H9 (cell line): ENCODE data around the gene MAP3K8. TPM values are rescaled to one million over a fixed set of nuclear protein-coding genes. Genes with fewer than 3 reads are reported as not detected.

Experiments
- DNase-seq: peaks from one replicate; pipeline ENCODE4 v3.0.0-alpha.2; 2017
- H2AFZ ChIP-seq: one replicate; pipeline ENCODE4 v1.6.1; 2013; ENCODE audit warnings: mild to moderate bottlenecking, low read length, control low read depth, moderate library complexity
- H2AK5ac ChIP-seq: 2 replicates; pipeline ENCODE4 v1.6.1; 2013; ENCODE audit warnings: low read length, control low read depth, mixed read lengths; ENCODE audit not compliant: insufficient read length
- H2BK120ac ChIP-seq: one replicate; pipeline ENCODE4 v1.6.1; 2013; ENCODE audit warnings: low read depth, mild to moderate bottlenecking, low read length, control low read depth, inconsistent platforms; ENCODE audit not compliant: poor library complexity, severe bottlenecking
- H2BK12ac ChIP-seq: 2 replicates; pipeline ENCODE4 v1.6.1; 2013; ENCODE audit warnings: low read length, control low read depth, mixed read lengths, low read depth; ENCODE audit not compliant: insufficient read length
- H2BK15ac ChIP-seq: 2 replicates; pipeline ENCODE4 v1.6.1; 2013; ENCODE audit warnings: low read depth, low read length, control low read depth
- H2BK20ac ChIP-seq: one replicate; pipeline ENCODE4 v1.6.1; 2013; ENCODE audit warnings: low read depth, mild to moderate bottlenecking, low read length, control low read depth, inconsistent platforms; ENCODE audit not compliant: poor library complexity, severe bottlenecking
- H2BK5ac ChIP-seq: 2 replicates; pipeline ENCODE4 v1.6.1; 2013; ENCODE audit warnings: low read length, control low read depth, mixed read lengths; ENCODE audit not compliant: insufficient read length
- H3K14ac ChIP-seq: 2 replicates; pipeline ENCODE4 v1.6.1; 2013; ENCODE audit warnings: low read length, control low read depth; ENCODE audit not compliant: insufficient read depth
- H3K18ac ChIP-seq: 2 replicates; pipeline ENCODE4 v1.6.1; 2013; ENCODE audit warnings: low read depth, mild to moderate bottlenecking, mixed read lengths, low read length, control low read depth; ENCODE audit not compliant: insufficient read length
- H3K23ac ChIP-seq: 2 replicates; pipeline ENCODE4 v1.6.1; 2013; ENCODE audit warnings: low read length, control low read depth, mixed read lengths, low read depth; ENCODE audit not compliant: insufficient read length
- H3K23me2 ChIP-seq: 2 replicates; pipeline ENCODE4 v1.6.1; 2013; ENCODE audit warnings: low read depth, mild to moderate bottlenecking, mixed read lengths, low read length, control low read depth; ENCODE audit not compliant: insufficient read length, poor library complexity, severe bottlenecking
- H3K27ac ChIP-seq: 2 replicates; pipeline ENCODE4 v1.5.1; 2013; ENCODE audit warnings: low read length, control low read depth, mixed read lengths, low read depth; ENCODE audit not compliant: insufficient read length
- H3K27me3 ChIP-seq: 2 replicates; pipeline ENCODE4 v1.6.1; 2013; ENCODE audit warnings: low read length, control low read depth, inconsistent platforms; ENCODE audit not compliant: insufficient read depth
- H3K4ac ChIP-seq: 2 replicates; pipeline ENCODE4 v1.6.1; 2013; ENCODE audit warnings: low read depth, mild to moderate bottlenecking, control low read depth, inconsistent platforms, low read length, moderate library complexity
- H3K4me1 ChIP-seq: 2 replicates; pipeline ENCODE4 v1.6.1; 2013; ENCODE audit warnings: low read length, control low read depth, inconsistent platforms; ENCODE audit not compliant: insufficient read depth
- H3K4me2 ChIP-seq: 2 replicates; pipeline ENCODE4 v1.6.1; 2013; ENCODE audit warnings: low read length, control low read depth, mixed read lengths; ENCODE audit not compliant: insufficient read length, insufficient read depth
- H3K56ac ChIP-seq: 2 replicates; pipeline ENCODE4 v1.6.1; 2013; ENCODE audit warnings: low read depth, mild to moderate bottlenecking, mixed read lengths, low read length, control low read depth; ENCODE audit not compliant: insufficient read length
- H3K79me1 ChIP-seq: 2 replicates; pipeline ENCODE4 v1.6.1; 2013; ENCODE audit warnings: low read depth, mild to moderate bottlenecking, moderate library complexity, low read length, control low read depth, inconsistent platforms; ENCODE audit not compliant: insufficient read depth, poor library complexity, severe bottlenecking
- H3K79me2 ChIP-seq: 2 replicates; pipeline ENCODE4 v1.6.1; 2013; ENCODE audit warnings: low read length, control low read depth, inconsistent platforms; ENCODE audit not compliant: insufficient read depth
- H3K9ac ChIP-seq: 2 replicates; pipeline ENCODE4 v1.6.1; 2013; ENCODE audit warnings: low read length, control low read depth, mixed read lengths; ENCODE audit not compliant: insufficient read length; ENCODE audit errors: extremely low read depth
- H3K9me3 ChIP-seq: one replicate; pipeline ENCODE4 v1.6.1; 2013; ENCODE audit warnings: low read depth, low read length, inconsistent platforms; ENCODE audit not compliant: control insufficient read depth
- H3T11ph ChIP-seq: one replicate; pipeline ENCODE4 v1.6.1; 2013; ENCODE audit warnings: mild to moderate bottlenecking, low read length, control low read depth, inconsistent platforms
- H4K20me1 ChIP-seq: one replicate; pipeline ENCODE4 v1.6.1; 2013; ENCODE audit not compliant: control insufficient read depth, insufficient read length, insufficient read depth
- H4K5ac ChIP-seq: 2 replicates; pipeline ENCODE4 v1.6.1; 2013; ENCODE audit warnings: low read depth, mild to moderate bottlenecking, mixed read lengths, low read length, control low read depth; ENCODE audit not compliant: insufficient read length
- H4K8ac ChIP-seq: replicated peaks from 2 replicates; pipeline ENCODE4 v1.6.1; 2013; ENCODE audit warnings: low read length, control low read depth, mixed read lengths, low read depth; ENCODE audit not compliant: insufficient read length
- H4K91ac ChIP-seq: 2 replicates; pipeline ENCODE4 v1.6.1; 2013; ENCODE audit warnings: low read depth, mild to moderate bottlenecking, moderate library complexity, mixed read lengths, low read length, control low read depth; ENCODE audit not compliant: insufficient read length
- H3K27ac Mint-ChIP-seq, 3 experiments: 2 replicates in 2 of 3; 3 replicates in 1 of 3; pipeline ENCODE4 v1.8.0; 2020 to 2021; ENCODE audit warnings: mixed read lengths in 3 of 3, mild to moderate bottlenecking in 1 of 3, moderate library complexity in 1 of 3
- H3K27me3 Mint-ChIP-seq: 2 replicates; pipeline ENCODE4 v1.8.0; 2021; ENCODE audit warnings: low read depth, mild to moderate bottlenecking, moderate library complexity, mixed read lengths
- H3K36me3 Mint-ChIP-seq, 3 experiments: 2 replicates in 2 of 3; 3 replicates in 1 of 3; pipeline ENCODE4 v1.8.0; 2020 to 2021; ENCODE audit warnings: low read depth in 3 of 3, mixed read lengths in 3 of 3; ENCODE audit not compliant: insufficient read depth in 1 of 3
- H3K4me1 Mint-ChIP-seq, 2 experiments: 2 replicates each; pipeline ENCODE4 v1.8.0; 2020; ENCODE audit warnings: mixed read lengths in 2 of 2
- H3K4me3 Mint-ChIP-seq, 2 experiments: 2 replicates in 1 of 2; 3 replicates in 1 of 2; pipeline ENCODE4 v1.8.0; 2020 to 2021; ENCODE audit warnings: mild to moderate bottlenecking in 2 of 2, mixed read lengths in 2 of 2, moderate library complexity in 1 of 2
- H3K9me3 Mint-ChIP-seq, 2 experiments: 2 replicates in 1 of 2; 3 replicates in 1 of 2; pipeline ENCODE4 v1.8.0; 2020; ENCODE audit warnings: mild to moderate bottlenecking in 2 of 2, mixed read lengths in 2 of 2, moderate library complexity in 1 of 2
- WGBS: extraction: QIAGEN DNeasy Blood & Tissue Kit; methylation state at CpG from one replicate; pipeline ENCODE4 v1.1.7; 2013; ENCODE audit warnings: missing lambda C conversion rate, low lambda C conversion rate, mixed read lengths; ENCODE audit not compliant: insufficient read length; ENCODE audit errors: extremely low coverage; 5-methylcytosine and 5-hydroxymethylcytosine counted together
- total RNA-seq: library from RNA; stranded (reverse); gene quantifications from 2 replicates; pipeline ENCODE4 v1.2.1, GENCODE V29; 2021
- TF ChIP-seq, protein P1 (sequence below): fragments of 200-600 bp; sonication (generic); conservative IDR thresholded peaks from 3 replicates; pipeline ENCODE4 v1.8.0; 2021; ENCODE audit warnings: antibody characterized with exemption, mild to moderate bottlenecking

MAP3K8 gene
- total RNA-seq, 1 experiment from 2014 or later, result 3.5 TPM

GRCh38 chr10:30466445-30466844, 32.5 kb downstream of the MAP3K8 start:
- Histone ChIP-seq H3K4ac (no peak overlapping the region), H3K27ac (no peak overlapping the region), H4K8ac (no peak overlapping the region), H2BK5ac (no peak overlapping the region), H3K79me1 (no peaks in the 10 kb centered on the region), H3K9me3 (no peaks in the 10 kb centered on the region), H3K23me2 (no peaks in the 10 kb centered on the region), H2BK15ac (no peak overlapping the region), H3K27me3 (no peaks in the 10 kb centered on the region), H4K20me1 (no peaks in the 10 kb centered on the region), H4K91ac (no peak overlapping the region), H3K4me1 (no peaks in the 10 kb centered on the region), H3K23ac (no peak overlapping the region), H2BK20ac (no peak overlapping the region), H3K79me2 (no peaks in the 10 kb centered on the region), H2BK120ac (no peak overlapping the region), H3K9ac (no peak overlapping the region), H3K4me2 (no peak overlapping the region), H3K14ac (no peak overlapping the region), H3K18ac (no peak overlapping the region), H3K56ac (no peak overlapping the region), H2AK5ac (no peak overlapping the region), H2AFZ (no peak overlapping the region), H3T11ph (no peak overlapping the region), H2BK12ac (no peak overlapping the region), H4K5ac (no peak overlapping the region)
- no peak for DNase-seq
- WGBS, result no CpG with 5 or more reads among the region's 7 CpGs
- Mint-ChIP-seq H3K9me3 (no peaks in the 10 kb centered on the region), H3K27ac (no peak overlapping the region), H3K4me1 (peaks cover 0 to 2% of the 10 kb centered on the region in 2 experiments; a peak in 1 of 4 replicates), H3K36me3 (no peaks in the 10 kb centered on the region), H3K4me3 (no peak overlapping the region), H3K27me3 (no peaks in the 10 kb centered on the region)
- TF ChIP-seq, protein P1, sequence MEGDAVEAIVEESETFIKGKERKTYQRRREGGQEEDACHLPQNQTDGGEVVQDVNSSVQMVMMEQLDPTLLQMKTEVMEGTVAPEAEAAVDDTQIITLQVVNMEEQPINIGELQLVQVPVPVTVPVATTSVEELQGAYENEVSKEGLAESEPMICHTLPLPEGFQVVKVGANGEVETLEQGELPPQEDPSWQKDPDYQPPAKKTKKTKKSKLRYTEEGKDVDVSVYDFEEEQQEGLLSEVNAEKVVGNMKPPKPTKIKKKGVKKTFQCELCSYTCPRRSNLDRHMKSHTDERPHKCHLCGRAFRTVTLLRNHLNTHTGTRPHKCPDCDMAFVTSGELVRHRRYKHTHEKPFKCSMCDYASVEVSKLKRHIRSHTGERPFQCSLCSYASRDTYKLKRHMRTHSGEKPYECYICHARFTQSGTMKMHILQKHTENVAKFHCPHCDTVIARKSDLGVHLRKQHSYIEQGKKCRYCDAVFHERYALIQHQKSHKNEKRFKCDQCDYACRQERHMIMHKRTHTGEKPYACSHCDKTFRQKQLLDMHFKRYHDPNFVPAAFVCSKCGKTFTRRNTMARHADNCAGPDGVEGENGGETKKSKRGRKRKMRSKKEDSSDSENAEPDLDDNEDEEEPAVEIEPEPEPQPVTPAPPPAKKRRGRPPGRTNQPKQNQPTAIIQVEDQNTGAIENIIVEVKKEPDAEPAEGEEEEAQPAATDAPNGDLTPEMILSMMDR, result no peak
